ENCODE data around the gene PRKAB1. TPM values are rescaled to one million over a fixed set of nuclear protein-coding genes. Genes with fewer than 3 reads are reported as not detected.
"Not testable (repeated sequence)": the region's sequence is repeated elsewhere in the genome, so short reads cannot be mapped to it uniquely, and the experiment has no call there.

Gene PRKAB1
- total RNA-seq, 1 experiment from 2014 or later, result 42.2 TPM

GRCh38 chr12:119652665-119653064 is 15.3 kb upstream of the PRKAB1 start:
- Mint-ChIP-seq H3K27me3 (ENCODE audit: low read depth) (peaks cover 8% of the 10 kb centered on the region), H3K27ac (no peak overlapping the region), H3K4me3 (no peak overlapping the region), H3K36me3 (ENCODE audit: insufficient read depth in 1 of 3, low read depth in 3 of 3) (peaks cover 1 to 9% (median 8%) of the 10 kb centered on the region in 3 experiments; a peak in 5 of 7 replicates), H3K4me1 (no peaks in the 10 kb centered on the region), H3K9me3 (peaks cover 28 to 29% of the 10 kb centered on the region in 2 experiments)
- no peak overlapping the region for H3K14ac ChIP-seq (ENCODE audit: insufficient read depth, low read length)
- no peaks in the 10 kb centered on the region for H3K23me2 ChIP-seq (ENCODE audit: insufficient read length, low read depth, low read length, poor library complexity, severe bottlenecking)
- H3K18ac ChIP-seq (ENCODE audit: insufficient read length, low read depth, low read length), result no peak overlapping the region
- no CpG with 5 or more reads among the region's 3 CpGs for WGBS (ENCODE audit: extremely low coverage, insufficient read length, low lambda C conversion rate)
- no peak overlapping the region for H3K27ac ChIP-seq (ENCODE audit: insufficient read length, low read depth, low read length)
- H4K20me1 ChIP-seq (ENCODE audit: control insufficient read depth, insufficient read depth, insufficient read length), result no peaks in the 10 kb centered on the region
- H3K27me3 ChIP-seq (ENCODE audit: insufficient read depth, low read length), result no peaks in the 10 kb centered on the region
- no peak overlapping the region for H3T11ph ChIP-seq (ENCODE audit: low read length)
- no peak overlapping the region for H3K4ac ChIP-seq (ENCODE audit: low read depth, low read length)
- H3K4me1 ChIP-seq (ENCODE audit: insufficient read depth, low read length), result no peaks in the 10 kb centered on the region
- no peaks in the 10 kb centered on the region for H3K9me3 ChIP-seq (ENCODE audit: control insufficient read depth, low read depth, low read length)
- H3K79me2 ChIP-seq (ENCODE audit: insufficient read depth, low read length), result no peaks in the 10 kb centered on the region
- no peak overlapping the region for H3K56ac ChIP-seq (ENCODE audit: insufficient read length, low read depth, low read length)
- no peak overlapping the region for H2BK5ac ChIP-seq (ENCODE audit: insufficient read length, low read length)
- H2AK5ac ChIP-seq (ENCODE audit: insufficient read length, low read length), result no peak overlapping the region
- no peak overlapping the region for H2BK20ac ChIP-seq (ENCODE audit: low read depth, low read length, poor library complexity, severe bottlenecking)
- H3K23ac ChIP-seq (ENCODE audit: insufficient read length, low read depth, low read length), result no peak overlapping the region
- H3K79me1 ChIP-seq (ENCODE audit: insufficient read depth, low read depth, low read length, poor library complexity, severe bottlenecking), result no peaks in the 10 kb centered on the region
- DNase-seq, result no peak
- H2BK15ac ChIP-seq (ENCODE audit: low read depth, low read length), result no peak overlapping the region
- H3K9ac ChIP-seq (ENCODE audit: extremely low read depth, insufficient read length, low read length), result no peak overlapping the region
- H4K91ac ChIP-seq (ENCODE audit: insufficient read length, low read depth, low read length), result no peak overlapping the region
- H4K5ac ChIP-seq (ENCODE audit: insufficient read length, low read depth, low read length), result no peak overlapping the region
- no peak overlapping the region for H2AFZ ChIP-seq (ENCODE audit: low read length)
- no peak overlapping the region for H2BK120ac ChIP-seq (ENCODE audit: low read depth, low read length, poor library complexity, severe bottlenecking)
- no peak overlapping the region for H4K8ac ChIP-seq (replicated peaks; ENCODE audit: insufficient read length, low read depth, low read length)
- no peak overlapping the region for H3K4me2 ChIP-seq (ENCODE audit: insufficient read depth, insufficient read length, low read length)
- TF ChIP-seq, protein P1, sequence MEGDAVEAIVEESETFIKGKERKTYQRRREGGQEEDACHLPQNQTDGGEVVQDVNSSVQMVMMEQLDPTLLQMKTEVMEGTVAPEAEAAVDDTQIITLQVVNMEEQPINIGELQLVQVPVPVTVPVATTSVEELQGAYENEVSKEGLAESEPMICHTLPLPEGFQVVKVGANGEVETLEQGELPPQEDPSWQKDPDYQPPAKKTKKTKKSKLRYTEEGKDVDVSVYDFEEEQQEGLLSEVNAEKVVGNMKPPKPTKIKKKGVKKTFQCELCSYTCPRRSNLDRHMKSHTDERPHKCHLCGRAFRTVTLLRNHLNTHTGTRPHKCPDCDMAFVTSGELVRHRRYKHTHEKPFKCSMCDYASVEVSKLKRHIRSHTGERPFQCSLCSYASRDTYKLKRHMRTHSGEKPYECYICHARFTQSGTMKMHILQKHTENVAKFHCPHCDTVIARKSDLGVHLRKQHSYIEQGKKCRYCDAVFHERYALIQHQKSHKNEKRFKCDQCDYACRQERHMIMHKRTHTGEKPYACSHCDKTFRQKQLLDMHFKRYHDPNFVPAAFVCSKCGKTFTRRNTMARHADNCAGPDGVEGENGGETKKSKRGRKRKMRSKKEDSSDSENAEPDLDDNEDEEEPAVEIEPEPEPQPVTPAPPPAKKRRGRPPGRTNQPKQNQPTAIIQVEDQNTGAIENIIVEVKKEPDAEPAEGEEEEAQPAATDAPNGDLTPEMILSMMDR (conservative IDR thresholded peaks at IDR 0.05), result no peak
- no peak overlapping the region for H2BK12ac ChIP-seq (ENCODE audit: insufficient read length, low read depth, low read length)

DNA sequence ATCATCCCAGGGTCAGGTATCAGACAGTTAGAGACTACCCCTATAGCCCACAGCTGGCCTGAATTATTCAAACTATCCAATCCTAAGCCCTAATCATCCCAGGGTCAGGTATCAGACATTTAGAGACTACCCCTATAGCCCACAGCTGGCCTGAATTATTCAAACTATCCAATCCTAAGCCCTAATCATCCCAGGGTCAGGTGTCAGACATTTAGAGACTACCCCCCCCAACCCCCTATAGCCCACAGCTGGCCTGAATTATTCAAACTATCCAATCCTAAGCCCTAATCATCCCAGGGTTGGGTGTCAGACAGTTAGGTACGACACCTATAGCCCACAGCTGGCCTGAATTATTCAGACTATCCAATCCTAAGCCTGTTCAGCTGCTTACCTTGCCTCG is 10.9 kb upstream of the PRKAB1 start:
- H3T11ph ChIP-seq (ENCODE audit: low read length); H3K9ac ChIP-seq (ENCODE audit: extremely low read depth, insufficient read length, low read length); DNase-seq; H3K23me2 ChIP-seq (ENCODE audit: insufficient read length, low read depth, low read length, poor library complexity, severe bottlenecking); H3K18ac ChIP-seq (ENCODE audit: insufficient read length, low read depth, low read length); H3K36me3 Mint-ChIP-seq (ENCODE audit: insufficient read depth in 1 of 3, low read depth in 3 of 3); H3K79me1 ChIP-seq (ENCODE audit: insufficient read depth, low read depth, low read length, poor library complexity, severe bottlenecking); H2BK5ac ChIP-seq (ENCODE audit: insufficient read length, low read length); H2AK5ac ChIP-seq (ENCODE audit: insufficient read length, low read length); H3K27me3 Mint-ChIP-seq (ENCODE audit: low read depth); H2BK20ac ChIP-seq (ENCODE audit: low read depth, low read length, poor library complexity, severe bottlenecking); H3K4ac ChIP-seq (ENCODE audit: low read depth, low read length); H4K91ac ChIP-seq (ENCODE audit: insufficient read length, low read depth, low read length); H3K79me2 ChIP-seq (ENCODE audit: insufficient read depth, low read length); H4K5ac ChIP-seq (ENCODE audit: insufficient read length, low read depth, low read length); H4K20me1 ChIP-seq (ENCODE audit: control insufficient read depth, insufficient read depth, insufficient read length); H3K14ac ChIP-seq (ENCODE audit: insufficient read depth, low read length); H3K56ac ChIP-seq (ENCODE audit: insufficient read length, low read depth, low read length); H2BK120ac ChIP-seq (ENCODE audit: low read depth, low read length, poor library complexity, severe bottlenecking); H3K9me3 ChIP-seq (ENCODE audit: control insufficient read depth, low read depth, low read length); H3K4me2 ChIP-seq (ENCODE audit: insufficient read depth, insufficient read length, low read length); H3K23ac ChIP-seq (ENCODE audit: insufficient read length, low read depth, low read length); H2BK15ac ChIP-seq (ENCODE audit: low read depth, low read length); H3K27ac Mint-ChIP-seq; H4K8ac ChIP-seq (replicated peaks; ENCODE audit: insufficient read length, low read depth, low read length); H3K4me1 ChIP-seq (ENCODE audit: insufficient read depth, low read length); H3K27me3 ChIP-seq (ENCODE audit: insufficient read depth, low read length); H3K4me1 Mint-ChIP-seq; H2BK12ac ChIP-seq (ENCODE audit: insufficient read length, low read depth, low read length); H2AFZ ChIP-seq (ENCODE audit: low read length); H3K27ac ChIP-seq (ENCODE audit: insufficient read length, low read depth, low read length); H3K4me3 Mint-ChIP-seq: not testable (repeated sequence)
- no CpG with 5 or more reads among the region's 2 CpGs for WGBS (ENCODE audit: extremely low coverage, insufficient read length, low lambda C conversion rate)
- H3K9me3 Mint-ChIP-seq, result peaks cover 23 to 26% of the 10 kb centered on the region in 2 experiments

Measured in H9 (cell line).